Endothelial cell of umbilical vein (primary cell): Measurements from ENCODE around the gene ENTR1. TPM values are rescaled to one million over a fixed set of nuclear protein-coding genes. Genes with fewer than 3 reads are reported as not detected.

Experiments used
- BruUV-seq: library from RNA; stranded (reverse); fragments of 400-500 nt; replicated peaks from 2 replicates; lab custom pipeline; 2021; lab: Mats Ljungman, UMichigan
- CTCF ChIA-PET: fragments of 300-600, 350-600 bp; sonication (Branson Sonifier 250); formaldehyde crosslinking; loops from one replicate; lab custom pipeline; 2021; ENCODE audit warnings: antibody characterized with exemption, inconsistent platforms; lab: Charles Lee
- POLR2A ChIA-PET: fragments of 300-600, 350-600 bp; sonication (Branson Sonifier 250); formaldehyde crosslinking; loops from one replicate; lab custom pipeline; 2021; ENCODE audit warnings: antibody characterized with exemption, inconsistent platforms; lab: Charles Lee
- DNase-seq: peaks from one replicate; pipeline ENCODE4 v3.0.0-alpha.2; 2011; ENCODE audit warnings: low read depth, low spot score
- FAIRE-seq: peaks from 2 replicates; lab custom pipeline; 2011; peaks lifted over from hg19 to GRCh38; lab: Jason Lieb, UNC
- H2AFZ ChIP-seq: 2 replicates; pipeline ENCODE4 v1.6.0; 2012; ENCODE audit warnings: low read depth, low read length, control low read depth, inconsistent platforms
- H3K27ac ChIP-seq: 2 replicates; pipeline ENCODE4 v1.5.1; 2011; ENCODE audit warnings: low read depth, mild to moderate bottlenecking, control low read depth, low read length, moderate library complexity; ENCODE audit not compliant: insufficient read depth
- H3K27me3 ChIP-seq, 2 experiments: 2 replicates each; pipeline versions ENCODE4 v1.6.0 to v1.6.1; 2011; ENCODE audit warnings: low read length in 2 of 2, mixed read lengths in 1 of 2; ENCODE audit not compliant: control insufficient read depth in 2 of 2, insufficient read depth in 2 of 2
- H3K36me3 ChIP-seq, 2 experiments: 2 replicates in 1 of 2; 3 replicates in 1 of 2; pipeline ENCODE4 v1.5.1; 2011; ENCODE audit warnings: low read length in 2 of 2, mild to moderate bottlenecking in 1 of 2, moderate library complexity in 1 of 2; ENCODE audit not compliant: control insufficient read depth in 2 of 2, insufficient read depth in 2 of 2; ENCODE audit errors: extremely low read depth in 1 of 2
- H3K4me1 ChIP-seq: 3 replicates; pipeline ENCODE4 v1.5.1; 2011; ENCODE audit warnings: mild to moderate bottlenecking, low read length; ENCODE audit not compliant: control insufficient read depth, insufficient read depth; ENCODE audit errors: extremely low read depth
- H3K4me2 ChIP-seq: 2 replicates; pipeline ENCODE4 v1.6.1; 2011; ENCODE audit warnings: low read length, control low read depth, mixed read lengths; ENCODE audit not compliant: insufficient read depth
- H3K4me3 ChIP-seq, 3 experiments: fragments of 200-600 bp in 1 of 3; sonication (generic), shearing (Covaris generic) in 1 of 3; replicated peaks in 1 of 3; 2 replicates each; pipeline ENCODE4 v1.5.1; 2011 to 2016; ENCODE audit warnings: control low read depth in 3 of 3, low read length in 3 of 3, mild to moderate bottlenecking in 2 of 3, inconsistent platforms in 1 of 3, low read depth in 1 of 3, moderate library complexity in 1 of 3; ENCODE audit not compliant: insufficient read depth in 1 of 3
- H3K79me2 ChIP-seq: 2 replicates; pipeline ENCODE4 v1.6.0; 2012; ENCODE audit warnings: low read length, inconsistent platforms; ENCODE audit not compliant: control insufficient read depth, insufficient read depth
- H3K9ac ChIP-seq: replicated peaks from 2 replicates; pipeline ENCODE3; 2011; ENCODE audit warnings: low read length, control low read depth; ENCODE audit not compliant: insufficient read depth; ENCODE audit errors: extremely low read depth
- H3K9me1 ChIP-seq: replicated peaks from 3 replicates; pipeline ENCODE4 v1.6.0; 2011; ENCODE audit warnings: mild to moderate bottlenecking, low read length; ENCODE audit not compliant: control insufficient read depth, insufficient read depth; ENCODE audit errors: extremely low read depth
- H3K9me3 ChIP-seq: replicated peaks from 2 replicates; pipeline ENCODE4 v1.5.1; 2012; ENCODE audit warnings: low read length, inconsistent platforms; ENCODE audit not compliant: control insufficient read depth, insufficient read depth
- H4K20me1 ChIP-seq: replicated peaks from 2 replicates; pipeline ENCODE3; 2011; ENCODE audit warnings: mild to moderate bottlenecking, low read length; ENCODE audit not compliant: control insufficient read depth, insufficient read depth; ENCODE audit errors: extremely low read depth
- EZH2 ChIP-seq: IDR thresholded peaks from 2 replicates; pipeline ENCODE4 v1.6.1; 2012; ENCODE audit warnings: borderline replicate concordance, low read depth, mild to moderate bottlenecking, moderate library complexity, low read length, inconsistent platforms; ENCODE audit not compliant: severe bottlenecking
- FOS ChIP-seq: IDR thresholded peaks from 2 replicates; pipeline ENCODE4 v1.6.1; 2011; ENCODE audit warnings: mild to moderate bottlenecking, low read length, moderate library complexity, borderline replicate concordance; ENCODE audit not compliant: insufficient read depth
- GATA2 ChIP-seq: IDR thresholded peaks from 2 replicates; pipeline ENCODE4 v1.7.0; 2011; ENCODE audit warnings: low read depth, mild to moderate bottlenecking, moderate library complexity, mixed read lengths, low read length; ENCODE audit not compliant: insufficient read length, insufficient read depth
- JUN ChIP-seq: IDR thresholded peaks from 2 replicates; pipeline ENCODE4 v1.6.1; 2011; ENCODE audit warnings: borderline replicate concordance, low read depth; ENCODE audit not compliant: insufficient read length, insufficient read depth
- MYC ChIP-seq: IDR thresholded peaks from one replicate; pipeline ENCODE4 v1.6.1; 2011; ENCODE audit warnings: mild to moderate bottlenecking, low read depth, low read length
- POLR2A ChIP-seq: IDR thresholded peaks from 2 replicates; pipeline ENCODE4 v1.6.1; 2012; ENCODE audit warnings: low read depth, mild to moderate bottlenecking, control low read depth, low read length
- POLR2AphosphoS5 ChIP-seq: IDR thresholded peaks from 2 replicates; pipeline ENCODE4 v1.6.1; 2012; ENCODE audit warnings: low read depth, mild to moderate bottlenecking, control low read depth, low read length, moderate library complexity; ENCODE audit not compliant: insufficient read depth
- dilution Hi-C: fragments of 300-500 bp; cut with MboI; formaldehyde crosslinking; loops from one replicate; pipeline ENCODE4 v1.15.0; 2019; ENCODE audit warnings: low sequenced_read_pairs; ENCODE audit not compliant: extremely low pct_ligation_motif_present
- intact Hi-C: fragments of 100-400 bp; cut with micrococcal nuclease; formaldehyde crosslinking; loops from one replicate; pipeline ENCODE4 v1.10.0; 2022
- polyA plus RNA-seq, 4 experiments: library from polyadenylated mRNA; depleted of rRNA in 3 of 4; stranded (reverse) in 3 of 4; unstranded in 1 of 4; fragments of >200 nt; gene quantifications; 2 replicates each; pipeline versions ENCODE4 v1.2.1 to v1.2.3, GENCODE V29; 2011 to 2012; ENCODE audit warnings: missing spikeins in 1 of 4
- total RNA-seq: library from RNA; stranded (reverse); gene quantifications from 2 replicates; pipeline ENCODE4 v1.2.3, GENCODE V29; 2021
- TF ChIP-seq, protein P1 (sequence below): IDR thresholded peaks from 2 replicates; pipeline ENCODE4 v1.6.1; 2011; ENCODE audit not compliant: insufficient read depth, insufficient read length
- TF ChIP-seq, protein P2 (sequence below), 2 donors: IDR thresholded peaks; 1 replicate in 1 of 2; 2 replicates in 1 of 2; pipeline ENCODE4 v1.5.1; 2011; ENCODE audit warnings: low read length in 2 of 2, mild to moderate bottlenecking in 2 of 2, moderate library complexity in 2 of 2, control low read depth in 1 of 2, inconsistent platforms in 1 of 2, low read depth in 1 of 2; ENCODE audit not compliant: insufficient read depth in 1 of 2; ENCODE audit errors: extremely low read depth in 1 of 2

The ENTR1 gene
- total and polyA plus RNA-seq, 2 donors (not counting 3 experiments of a cell fraction or from before 2014, with no cell fraction given), result 36.0 to 61.6 TPM

DNA sequence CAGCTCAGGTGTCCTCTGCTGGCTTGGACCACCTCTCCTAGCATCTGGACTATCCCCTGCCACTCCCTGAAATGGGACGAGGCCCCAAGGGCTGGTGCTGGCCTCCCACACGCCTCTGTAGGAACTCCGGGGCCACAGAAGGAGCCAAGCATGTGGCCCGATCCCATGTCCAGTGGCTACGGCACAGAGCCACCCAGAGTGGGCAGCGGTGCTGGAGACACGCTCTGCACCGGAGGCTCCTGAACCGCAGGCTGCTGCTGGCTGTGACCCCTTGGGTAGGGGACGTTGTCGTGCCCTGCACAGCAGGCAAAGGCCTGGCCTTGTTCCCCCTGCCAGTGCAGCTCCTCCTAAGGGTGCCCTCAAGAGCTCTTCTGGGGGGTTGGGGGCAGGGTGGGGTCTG is 30.5 kb downstream of the ENTR1 start:
- intact Hi-C loops, result no loop called here
- Histone ChIP-seq H2AFZ (no peak overlapping the region), H3K36me3 (peaks cover 4 to 51% of the 10 kb centered on the region in 2 experiments), H3K9me1 (no peaks in the 10 kb centered on the region), H3K4me1 (no peaks in the 10 kb centered on the region), H3K27ac (no peak overlapping the region), H3K79me2 (no peaks in the 10 kb centered on the region), H3K4me3 (no peak overlapping the region), H4K20me1 (no peaks in the 10 kb centered on the region), H3K27me3 (no peaks in the 10 kb centered on the region), H3K9ac (no peak overlapping the region), H3K4me2 (no peak overlapping the region), H3K9me3 (no peaks in the 10 kb centered on the region)
- BruUV-seq, result no TSS peak
- CTCF ChIA-PET, result interaction anchor here (1.1 to 1.3 kb wide), 3 partner anchors 9 to 21 kb away, joined by 3 to 4 read pairs (median 4); no protein-coding TSS in a partner anchor
- DNase-seq (no peak), FAIRE-seq (no peak)
- dilution Hi-C loops, result no loop called here
- no peak for TF ChIP-seq FOS
- TF ChIP-seq EZH2, result no peak
- no peak for TF ChIP-seq JUN
- TF ChIP-seq GATA2, result no peak
- TF ChIP-seq, protein P1, sequence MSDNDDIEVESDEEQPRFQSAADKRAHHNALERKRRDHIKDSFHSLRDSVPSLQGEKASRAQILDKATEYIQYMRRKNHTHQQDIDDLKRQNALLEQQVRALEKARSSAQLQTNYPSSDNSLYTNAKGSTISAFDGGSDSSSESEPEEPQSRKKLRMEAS, result no peak
- TF ChIP-seq MYC, result no peak
- TF ChIP-seq POLR2A, result no peak
- TF ChIP-seq POLR2AphosphoS5, result no peak
- TF ChIP-seq, protein P2, sequence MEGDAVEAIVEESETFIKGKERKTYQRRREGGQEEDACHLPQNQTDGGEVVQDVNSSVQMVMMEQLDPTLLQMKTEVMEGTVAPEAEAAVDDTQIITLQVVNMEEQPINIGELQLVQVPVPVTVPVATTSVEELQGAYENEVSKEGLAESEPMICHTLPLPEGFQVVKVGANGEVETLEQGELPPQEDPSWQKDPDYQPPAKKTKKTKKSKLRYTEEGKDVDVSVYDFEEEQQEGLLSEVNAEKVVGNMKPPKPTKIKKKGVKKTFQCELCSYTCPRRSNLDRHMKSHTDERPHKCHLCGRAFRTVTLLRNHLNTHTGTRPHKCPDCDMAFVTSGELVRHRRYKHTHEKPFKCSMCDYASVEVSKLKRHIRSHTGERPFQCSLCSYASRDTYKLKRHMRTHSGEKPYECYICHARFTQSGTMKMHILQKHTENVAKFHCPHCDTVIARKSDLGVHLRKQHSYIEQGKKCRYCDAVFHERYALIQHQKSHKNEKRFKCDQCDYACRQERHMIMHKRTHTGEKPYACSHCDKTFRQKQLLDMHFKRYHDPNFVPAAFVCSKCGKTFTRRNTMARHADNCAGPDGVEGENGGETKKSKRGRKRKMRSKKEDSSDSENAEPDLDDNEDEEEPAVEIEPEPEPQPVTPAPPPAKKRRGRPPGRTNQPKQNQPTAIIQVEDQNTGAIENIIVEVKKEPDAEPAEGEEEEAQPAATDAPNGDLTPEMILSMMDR (IDR thresholded peaks at IDR 0.05; ENCODE audit: extremely low read depth in 1 of 2, insufficient read depth in 1 of 2, low read depth in 1 of 2, low read length in 2 of 2), result no peak
- POLR2A ChIA-PET, result no interaction called here
